Measurements from ENCODE around the gene HAUS5. TPM values are rescaled to one million over a fixed set of nuclear protein-coding genes. Genes with fewer than 3 reads are reported as not detected.
"Not testable (repeated sequence)": the region's sequence is repeated elsewhere in the genome, so short reads cannot be mapped to it uniquely, and the experiment has no call there.

The HAUS5 gene, protein sequence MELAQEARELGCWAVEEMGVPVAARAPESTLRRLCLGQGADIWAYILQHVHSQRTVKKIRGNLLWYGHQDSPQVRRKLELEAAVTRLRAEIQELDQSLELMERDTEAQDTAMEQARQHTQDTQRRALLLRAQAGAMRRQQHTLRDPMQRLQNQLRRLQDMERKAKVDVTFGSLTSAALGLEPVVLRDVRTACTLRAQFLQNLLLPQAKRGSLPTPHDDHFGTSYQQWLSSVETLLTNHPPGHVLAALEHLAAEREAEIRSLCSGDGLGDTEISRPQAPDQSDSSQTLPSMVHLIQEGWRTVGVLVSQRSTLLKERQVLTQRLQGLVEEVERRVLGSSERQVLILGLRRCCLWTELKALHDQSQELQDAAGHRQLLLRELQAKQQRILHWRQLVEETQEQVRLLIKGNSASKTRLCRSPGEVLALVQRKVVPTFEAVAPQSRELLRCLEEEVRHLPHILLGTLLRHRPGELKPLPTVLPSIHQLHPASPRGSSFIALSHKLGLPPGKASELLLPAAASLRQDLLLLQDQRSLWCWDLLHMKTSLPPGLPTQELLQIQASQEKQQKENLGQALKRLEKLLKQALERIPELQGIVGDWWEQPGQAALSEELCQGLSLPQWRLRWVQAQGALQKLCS
- total RNA-seq (2014; rRNA removed; shearing (Covaris generic)), result 9.1 and 10.1 TPM in 2 replicates

DNA sequence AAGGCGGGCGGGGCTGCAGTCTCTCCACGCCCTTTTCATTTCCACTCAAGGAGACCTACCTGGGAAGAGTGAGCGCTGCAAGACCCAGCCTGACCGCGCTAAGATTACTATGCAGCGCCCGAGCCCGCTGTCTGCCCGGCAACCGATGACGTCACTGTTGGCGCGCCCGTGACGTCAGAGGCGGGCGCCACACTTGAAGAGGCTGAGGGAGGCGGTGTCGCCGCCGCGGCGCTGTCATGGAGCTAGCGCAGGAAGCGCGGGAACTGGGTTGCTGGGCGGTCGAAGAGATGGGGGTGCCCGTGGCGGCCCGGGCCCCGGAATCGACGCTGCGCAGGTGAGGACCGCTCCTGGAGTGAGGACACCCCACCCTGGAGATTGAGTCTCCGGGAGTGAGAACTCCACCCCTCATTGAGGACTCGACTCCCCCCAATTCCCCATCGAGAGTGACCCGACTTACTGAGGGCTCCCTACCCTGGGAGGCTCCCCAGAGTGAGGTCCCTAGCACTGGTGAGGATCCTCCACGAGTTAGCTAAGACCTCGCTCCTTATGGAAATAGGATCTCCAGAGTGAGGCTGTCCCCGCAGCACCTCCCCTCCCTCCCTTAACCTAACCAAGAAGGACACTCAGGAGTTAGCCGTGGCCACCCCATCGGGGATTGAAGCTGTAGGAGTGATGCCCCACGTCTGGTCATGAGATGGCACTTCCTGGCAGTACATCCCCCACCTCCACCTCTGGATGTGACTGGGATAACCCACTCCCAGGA lies at the start of gene HAUS5:
Gene HAUS5, plus strand, starts transcription at position 177 of the 763 bp plus-strand sequence. Its CDS starts 60 bp downstream, at position 237.
- DNase-seq (ENCODE audit: low read depth), result peak; percentile 91

DNA sequence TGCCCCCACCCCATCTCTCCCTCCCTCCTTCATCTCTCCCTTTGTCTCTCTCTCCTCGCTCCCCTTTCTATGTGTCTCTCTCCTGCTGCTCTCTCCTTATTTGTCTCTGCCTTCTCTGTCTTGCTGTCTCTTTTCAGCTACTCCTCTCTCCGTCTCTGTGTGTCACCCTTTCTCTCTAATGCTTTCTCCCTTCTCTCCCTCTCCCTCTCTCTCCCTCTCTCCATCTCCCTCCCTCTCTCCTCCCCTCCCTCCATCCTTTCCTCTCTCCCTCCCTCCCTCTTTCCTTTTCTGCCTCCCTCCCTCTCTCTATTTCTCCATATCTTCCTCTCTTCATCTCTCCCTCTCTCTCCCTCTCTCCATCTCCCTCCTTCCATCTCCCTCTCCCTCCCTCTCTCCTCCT lies 49.8 kb upstream of the HAUS5 start:
- DNase-seq (ENCODE audit: low read depth), result no peak

DNA sequence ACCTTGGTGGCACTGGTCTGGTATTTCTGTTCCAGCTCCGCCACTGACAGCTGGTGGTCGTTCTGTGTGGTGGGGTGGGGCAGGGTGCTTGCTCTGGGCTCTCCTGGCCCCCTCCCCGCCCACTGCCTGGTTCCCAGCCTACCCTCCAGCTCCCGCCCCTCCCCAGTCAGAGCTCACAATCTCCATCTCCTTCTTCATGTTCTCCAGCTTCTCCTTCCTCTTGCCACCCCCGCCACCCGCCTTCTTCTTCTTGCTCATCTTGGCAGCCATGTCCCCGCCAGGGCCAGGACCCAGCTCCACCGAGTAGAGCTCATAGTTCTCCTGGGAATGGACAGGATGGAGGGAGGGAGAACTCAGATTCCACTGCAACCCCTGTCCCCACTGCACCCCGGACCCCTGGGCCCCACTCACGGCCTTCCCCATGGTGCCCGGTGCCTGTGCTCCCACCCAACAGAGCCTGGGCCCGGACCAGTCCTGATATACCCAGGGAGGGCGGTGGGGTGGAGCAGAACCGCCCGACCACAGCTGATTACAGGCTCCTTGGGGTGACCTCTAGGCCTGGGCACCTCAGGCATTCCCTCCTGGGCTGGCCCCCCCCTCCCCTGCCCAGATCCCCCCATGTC lies 49.2 kb upstream of the HAUS5 start, which contains the start of gene ATP4A:
Gene ATP4A, minus strand, starts transcription at position 452 of the 623 bp plus-strand sequence. Its CDS starts 29 bp downstream, at position 423.
- DNase-seq (ENCODE audit: low read depth), result no peak

DNA sequence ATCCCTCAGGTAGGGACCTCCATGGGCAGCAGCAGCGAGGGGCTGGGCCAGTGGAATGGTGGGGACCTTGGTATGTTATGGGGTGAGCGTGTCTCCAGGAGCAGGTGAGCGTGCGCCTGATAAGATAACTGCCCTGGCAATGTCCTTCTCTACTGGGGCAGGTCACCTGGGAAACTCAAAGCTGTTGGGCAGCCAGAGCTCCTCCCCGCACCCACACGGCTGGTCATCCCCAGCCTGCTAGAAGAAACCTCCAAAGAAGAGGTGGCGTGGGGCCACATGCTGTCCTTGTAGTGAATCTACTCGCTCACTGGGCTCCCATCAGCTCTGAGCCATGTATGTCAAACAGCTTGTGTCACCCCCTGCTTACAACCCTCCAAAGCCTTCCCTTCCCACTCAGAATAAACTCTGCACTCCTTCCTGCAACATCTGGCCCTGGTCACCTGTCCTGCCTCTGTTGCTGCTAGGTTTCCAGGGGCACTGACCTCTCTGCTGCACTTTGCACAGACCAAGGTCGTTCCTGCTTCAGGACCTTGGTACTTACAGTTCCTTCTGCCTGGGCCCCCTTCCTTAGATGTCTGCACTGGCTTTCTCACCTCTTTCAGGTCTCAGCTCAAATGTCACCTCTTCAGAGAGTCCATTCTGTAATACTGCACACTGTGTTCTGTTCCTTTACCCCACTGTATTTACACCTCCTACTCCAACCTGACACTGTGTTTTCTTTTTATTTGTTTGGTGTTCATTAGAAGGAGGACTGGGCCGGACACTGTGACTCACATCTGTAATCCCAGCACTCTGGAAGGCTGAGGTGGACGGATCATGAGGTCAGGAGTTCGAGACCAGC lies 47.3 kb upstream of the HAUS5 start:
- no peak for DNase-seq (ENCODE audit: low read depth)

DNA sequence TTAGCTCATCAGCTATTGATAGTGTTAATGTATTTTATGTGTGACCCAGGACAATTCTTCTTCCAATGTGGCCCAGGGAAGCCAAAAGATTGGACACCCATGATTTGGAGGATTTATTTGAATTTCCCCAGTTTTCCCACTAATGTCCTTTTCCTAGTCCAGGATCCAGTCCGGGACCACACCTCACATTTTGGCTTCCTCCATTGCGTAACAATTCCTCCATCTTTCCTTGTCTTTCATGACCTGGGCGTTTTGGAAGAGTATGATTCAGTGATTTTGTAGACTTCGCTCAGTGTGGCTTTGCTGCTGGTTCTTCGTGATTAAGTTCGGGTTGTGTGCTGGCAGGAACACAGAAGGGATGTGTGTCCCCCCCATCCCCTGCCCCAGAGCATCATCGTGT lies 45.8 kb upstream of the HAUS5 start:
- no peak for DNase-seq (ENCODE audit: low read depth)

DNA sequence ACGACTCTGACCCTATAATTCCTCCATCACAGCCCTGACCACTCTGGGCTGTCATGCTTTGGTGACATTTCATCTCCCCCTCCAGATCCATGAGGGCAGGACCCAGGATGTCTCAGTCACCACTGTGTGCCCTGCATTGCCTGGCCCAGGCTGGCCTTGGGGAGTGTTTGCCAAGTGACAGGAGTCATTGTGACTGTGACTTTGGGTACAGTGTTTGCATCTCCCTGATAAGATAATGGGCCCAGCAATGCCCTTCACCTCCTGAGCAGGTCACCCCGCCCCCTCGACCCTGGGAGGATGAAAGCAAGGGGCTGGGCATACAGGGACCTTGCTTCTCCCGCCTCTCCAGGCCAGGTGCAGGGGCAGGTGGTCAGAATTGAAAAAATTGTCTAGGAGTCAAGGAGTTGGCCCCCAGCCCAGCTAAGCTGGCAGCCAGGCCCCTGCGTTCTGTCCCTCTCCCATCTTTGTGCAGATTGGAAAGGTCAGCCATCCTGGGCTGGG lies 43.2 kb upstream of the HAUS5 start:
- DNase-seq (ENCODE audit: low read depth), result no peak

DNA sequence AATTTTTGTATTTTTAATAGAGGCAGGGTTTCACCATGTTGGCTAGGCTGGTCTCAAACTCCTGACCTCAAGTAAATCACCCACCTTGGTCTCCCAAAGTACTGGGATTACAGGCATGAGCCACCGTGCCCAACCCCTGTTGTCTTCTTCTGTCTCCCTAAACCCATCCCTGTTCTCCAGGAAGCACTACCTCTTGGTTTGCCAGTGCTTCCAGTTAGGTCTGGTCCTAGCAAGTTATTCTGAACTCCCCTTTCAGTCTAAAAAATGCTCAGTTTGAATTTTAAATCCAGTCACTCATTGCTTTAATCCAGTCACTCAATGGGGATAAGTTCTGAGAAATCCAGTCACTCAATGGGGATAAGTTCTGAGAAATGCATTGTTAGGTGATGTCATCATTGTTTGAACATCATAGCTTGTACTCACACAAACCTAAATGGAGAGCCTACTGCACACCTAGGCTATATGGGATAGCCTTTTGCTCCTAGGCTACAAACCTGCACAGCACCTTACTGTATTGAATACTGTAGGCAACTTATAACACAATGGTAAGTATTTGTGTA lies 41.0 kb upstream of the HAUS5 start:
- DNase-seq (ENCODE audit: low read depth), result no peak

DNA sequence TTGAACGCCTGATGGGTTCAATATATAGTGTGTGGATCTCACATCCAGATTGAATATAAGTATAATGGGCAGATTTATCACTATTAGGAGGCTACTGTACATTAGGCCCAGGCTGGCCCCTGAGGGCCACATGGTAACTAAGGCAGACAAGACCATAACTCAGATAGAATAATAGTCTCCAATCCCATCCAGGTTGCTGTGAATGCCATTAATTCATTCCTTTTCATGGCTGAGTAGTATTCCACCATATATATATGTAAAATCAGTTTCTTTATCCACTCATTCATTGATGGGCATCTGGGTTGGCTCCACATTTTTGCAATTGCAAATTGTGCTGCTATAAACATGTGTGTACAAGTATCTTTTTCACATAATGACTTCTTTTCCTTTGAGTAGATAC lies 34.6 kb upstream of the HAUS5 start:
- DNase-seq (ENCODE audit: low read depth), result no peak

DNA sequence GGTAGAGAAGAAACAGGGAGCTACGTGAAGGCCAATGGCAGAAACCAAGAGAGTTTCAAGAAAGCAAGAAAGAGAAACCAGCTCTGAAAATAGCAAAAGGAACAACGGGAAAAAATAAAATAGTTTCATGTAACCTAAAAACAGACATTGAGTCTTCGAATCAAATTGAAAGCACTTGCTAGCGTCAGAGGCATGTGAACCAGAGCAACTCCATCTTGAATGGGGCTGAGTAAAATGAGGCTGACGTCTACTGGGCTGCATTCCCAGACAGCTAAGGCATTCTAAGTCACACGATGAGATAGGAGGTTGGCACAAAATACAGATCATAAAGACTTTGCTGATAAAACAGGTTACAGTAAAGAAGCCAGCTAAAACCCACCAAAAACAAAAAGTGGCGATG lies 33.8 kb upstream of the HAUS5 start:
- no peak for DNase-seq (ENCODE audit: low read depth)

DNA sequence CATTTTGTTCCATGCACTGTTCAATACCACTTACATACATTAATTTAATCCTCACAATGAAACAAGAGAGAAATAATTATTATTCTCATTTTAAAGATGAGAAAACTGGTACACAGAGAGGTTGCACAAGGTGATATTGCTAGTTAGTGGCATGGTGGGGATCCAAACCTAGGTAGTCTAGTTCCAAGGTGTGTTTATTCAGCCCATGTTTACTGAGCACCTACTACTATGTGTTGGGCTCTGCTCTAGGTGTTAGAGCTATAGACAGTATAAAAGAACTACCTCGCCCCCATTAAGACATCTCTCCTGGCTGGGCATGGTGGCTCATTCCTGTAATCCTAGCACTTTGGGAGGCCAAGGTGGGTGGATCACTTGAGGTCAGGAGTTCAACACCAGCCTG lies 29.8 kb upstream of the HAUS5 start:
- DNase-seq (ENCODE audit: low read depth), result no peak

DNA sequence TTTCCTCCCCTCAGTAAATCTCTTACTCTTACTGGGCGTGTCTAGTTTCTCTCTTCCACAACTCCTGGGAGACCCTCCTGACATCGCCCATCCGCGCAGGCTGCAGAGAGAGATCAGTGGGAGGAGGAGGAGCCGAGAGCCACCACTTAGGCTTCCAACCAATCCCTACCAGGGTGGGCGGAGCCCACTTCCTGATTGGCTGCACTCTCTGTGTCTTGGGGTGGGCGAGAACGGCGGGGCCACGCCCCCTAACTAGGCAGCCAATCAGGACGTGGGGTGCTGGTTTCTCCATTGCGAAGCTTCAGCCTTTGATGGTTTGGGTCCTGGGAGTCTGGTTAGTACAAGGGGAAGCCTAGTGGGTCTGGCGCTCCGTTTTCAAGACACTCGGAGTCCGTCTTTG lies 26.7 kb upstream of the HAUS5 start, which contains the start of gene PMIS2:
Gene PMIS2, plus strand, starts transcription at position 326 of the 400 bp plus-strand sequence. CDS start 87 bp downstream, outside the sequence.
- DNase-seq (ENCODE audit: low read depth), result no peak

DNA sequence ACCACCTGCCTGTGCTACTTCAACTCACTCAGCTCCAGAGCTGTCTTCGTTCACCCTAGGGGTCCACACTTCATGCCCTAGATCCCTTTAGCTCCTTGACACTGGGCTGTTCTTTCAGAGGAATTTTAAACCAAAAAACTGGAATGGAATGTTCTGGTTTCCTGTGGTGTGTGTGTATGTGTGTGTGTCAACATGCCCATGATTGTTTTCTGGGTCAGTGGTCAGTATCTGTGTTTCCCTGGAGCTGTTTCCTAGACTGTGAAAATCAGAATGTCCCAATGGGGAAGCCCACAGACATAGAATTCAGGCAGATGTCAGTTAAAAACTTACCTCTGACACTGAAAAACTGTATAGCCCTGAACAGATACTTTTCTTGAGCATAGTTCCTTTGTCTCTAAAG lies 25.2 kb upstream of the HAUS5 start:
- DNase-seq (ENCODE audit: low read depth), result no peak

DNA sequence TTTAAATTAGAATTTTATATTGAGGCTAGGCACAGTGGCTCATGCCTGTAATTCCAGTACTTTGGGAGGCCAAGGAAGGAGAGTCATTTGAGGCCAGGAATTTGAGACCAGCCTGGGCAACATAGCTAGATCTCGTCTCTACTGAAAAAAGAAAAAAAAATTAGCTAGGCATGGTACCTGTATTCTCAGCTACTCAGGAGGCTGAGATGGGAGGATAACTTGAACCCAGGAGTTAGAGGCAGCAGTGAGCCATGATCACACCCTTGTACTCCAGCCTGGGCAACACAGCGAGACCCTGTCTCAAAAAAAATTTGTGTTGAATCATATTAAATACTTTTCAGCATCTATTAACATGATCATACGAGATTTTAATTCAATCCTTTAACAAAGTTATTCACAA lies 21.7 kb upstream of the HAUS5 start:
- DNase-seq (ENCODE audit: low read depth), result no peak

DNA sequence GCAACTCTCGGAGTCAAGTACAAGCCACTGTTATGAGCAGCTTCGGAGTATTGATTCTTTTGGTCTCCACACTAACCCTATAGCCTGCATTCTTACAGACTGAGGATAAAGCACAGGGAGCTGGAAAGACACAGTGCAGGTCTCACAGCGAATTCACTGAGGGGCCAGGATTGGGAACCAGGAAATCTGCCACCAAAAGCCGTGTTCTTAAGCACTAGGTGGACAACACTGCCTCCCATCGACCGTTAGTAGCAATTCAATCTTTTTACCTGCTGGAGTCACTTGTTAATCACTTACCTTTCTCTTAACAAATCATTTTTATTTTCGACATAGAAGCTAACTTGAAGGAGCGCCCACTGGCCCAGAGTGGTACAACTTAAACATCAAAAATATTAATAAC lies 20.3 kb upstream of the HAUS5 start:
- DNase-seq (ENCODE audit: low read depth), result peak; percentile 19

DNA sequence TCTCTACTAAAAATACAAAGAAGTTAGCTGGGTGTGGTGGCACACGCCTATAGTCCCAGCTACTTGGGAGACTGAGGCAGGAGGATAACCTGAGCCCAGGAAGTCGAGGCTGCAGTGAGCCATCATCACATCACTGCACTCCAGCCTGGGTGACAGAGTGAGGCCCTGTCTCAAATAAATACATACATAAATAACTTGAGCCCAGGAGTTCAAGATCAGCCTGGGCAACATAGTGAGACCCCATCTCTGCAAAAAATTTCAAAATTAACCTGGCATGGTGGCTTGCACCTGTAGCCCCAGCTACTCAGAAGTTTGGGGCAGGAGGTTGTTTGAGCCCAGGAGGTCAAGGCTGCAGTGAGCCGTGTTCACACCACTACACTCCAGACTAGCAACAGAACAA lies 17.5 kb upstream of the HAUS5 start:
- not testable (repeated sequence) for DNase-seq (ENCODE audit: low read depth)

DNA sequence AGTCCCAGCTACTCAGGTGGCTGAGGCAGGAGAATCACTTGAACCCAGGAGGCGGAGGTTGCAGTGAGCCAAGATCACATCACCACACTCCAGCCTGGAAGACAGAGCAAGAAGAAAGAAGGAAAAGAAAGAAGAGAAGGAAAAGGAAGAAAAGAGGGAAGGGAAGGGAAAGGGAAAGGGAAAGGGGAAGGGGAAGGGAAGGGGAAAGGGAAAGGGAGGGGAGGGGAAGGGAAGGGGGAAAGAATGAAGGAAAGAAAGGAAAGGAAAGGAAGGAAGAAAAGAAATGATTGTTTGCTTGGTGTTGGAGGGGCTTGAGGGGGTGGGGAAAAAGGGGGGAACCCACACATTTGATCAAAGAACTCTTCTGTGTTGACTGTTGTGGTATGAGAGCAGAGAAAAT lies 16.6 kb upstream of the HAUS5 start:
- DNase-seq (ENCODE audit: low read depth), result no peak

DNA sequence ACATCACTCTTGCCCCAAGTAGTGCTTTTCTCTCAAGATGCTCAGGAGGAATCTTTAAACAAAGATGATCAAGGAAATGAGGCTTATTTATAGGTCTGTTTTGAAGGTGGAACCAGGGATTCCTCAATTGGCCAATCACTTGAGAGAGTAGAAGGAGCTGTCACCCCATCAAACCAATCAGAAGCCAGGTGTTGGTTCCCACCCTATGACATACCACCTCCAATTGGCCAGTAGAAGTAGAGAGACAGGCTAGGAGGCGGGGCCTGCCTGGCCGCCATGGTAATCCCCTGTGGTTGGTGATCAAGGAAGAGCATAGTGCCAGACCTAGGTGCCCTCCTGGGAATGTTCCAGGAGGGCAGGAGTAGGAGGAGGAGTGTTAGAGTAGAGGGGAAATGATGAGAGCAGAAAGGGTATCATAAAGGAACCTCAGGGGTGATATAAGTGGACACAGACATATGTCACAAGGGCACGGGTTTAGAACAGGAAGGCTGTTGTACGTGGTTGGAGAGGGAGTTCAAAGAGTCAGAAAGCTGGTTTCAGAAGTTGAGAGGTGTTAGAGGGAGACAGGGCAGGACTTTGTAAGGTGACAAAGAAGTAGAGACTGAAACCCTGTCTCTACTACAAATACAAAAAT lies 16.1 kb upstream of the HAUS5 start:
- DNase-seq (ENCODE audit: low read depth), result peak; percentile 35

DNA sequence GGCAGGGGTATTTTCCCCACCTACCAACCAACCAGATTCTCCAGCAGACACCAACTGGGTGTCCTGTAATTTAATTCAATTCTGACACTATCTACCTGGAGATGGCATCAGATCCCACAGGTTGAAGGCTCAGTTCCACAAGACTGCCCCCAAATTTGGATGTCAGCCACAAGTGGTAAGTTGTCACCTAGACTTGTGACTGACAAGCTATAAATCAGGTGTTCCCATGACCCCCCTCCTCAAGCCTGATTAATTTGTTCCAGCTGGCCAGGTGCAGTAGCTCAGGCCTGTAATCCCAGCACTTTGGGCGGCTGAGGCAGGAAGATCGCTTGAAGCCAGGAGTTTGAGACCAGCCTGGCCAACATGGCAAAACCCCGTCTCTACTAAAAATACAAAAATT lies 10.6 kb upstream of the HAUS5 start:
- DNase-seq (ENCODE audit: low read depth), result no peak

DNA sequence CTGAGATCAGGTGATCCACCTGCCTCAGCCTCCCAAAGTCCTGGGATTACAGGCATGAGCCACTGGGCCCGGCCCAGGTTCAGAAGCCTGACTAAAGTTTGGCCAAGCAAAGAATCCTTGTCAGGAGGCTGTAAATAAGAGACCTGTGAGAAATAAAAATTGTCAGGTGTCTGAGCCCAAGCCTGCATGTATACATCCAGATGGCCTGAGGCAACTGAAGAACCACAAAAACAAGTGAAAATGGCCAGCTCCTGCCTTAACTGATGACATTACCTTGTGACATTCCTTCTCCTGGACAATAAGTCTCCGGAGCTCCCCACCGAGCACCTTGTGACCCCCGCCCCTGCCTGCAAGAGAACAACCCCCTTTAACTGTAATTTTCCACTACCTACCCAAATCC lies 8.1 kb upstream of the HAUS5 start:
- DNase-seq (ENCODE audit: low read depth), result not testable (repeated sequence)

DNA sequence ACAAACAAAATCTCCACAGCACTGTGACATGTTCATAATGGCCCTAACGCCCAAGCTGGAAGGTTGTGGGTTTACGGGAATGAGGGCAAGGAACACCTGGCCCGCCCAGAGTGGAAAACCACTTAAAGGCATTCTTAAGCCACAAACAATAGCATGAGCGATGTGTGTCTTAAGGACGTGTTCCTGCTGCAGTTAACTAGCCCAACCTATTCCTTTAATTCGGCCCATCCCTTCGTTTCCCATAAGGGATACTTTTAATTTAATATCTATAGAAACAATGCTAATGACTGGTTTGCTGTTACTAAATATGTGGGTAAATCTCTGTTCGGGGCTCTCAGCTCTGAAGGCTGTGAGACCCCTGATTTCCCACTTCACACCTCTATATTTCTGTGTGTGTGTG lies 5.4 kb upstream of the HAUS5 start:
- DNase-seq (ENCODE audit: low read depth), result not testable (repeated sequence)
